Amniotic stem cell (primary cell): ENCODE results near the gene TCHHL1.
"Not testable (repeated sequence)": the region's sequence is repeated elsewhere in the genome, so short reads cannot be mapped to it uniquely, and the experiment has no call there.

ENCODE experiments used
- DNase-seq: peaks from one replicate; lab custom pipeline; 2025; lab: John Stamatoyannopoulos, UW

Gene TCHHL1

DNA sequence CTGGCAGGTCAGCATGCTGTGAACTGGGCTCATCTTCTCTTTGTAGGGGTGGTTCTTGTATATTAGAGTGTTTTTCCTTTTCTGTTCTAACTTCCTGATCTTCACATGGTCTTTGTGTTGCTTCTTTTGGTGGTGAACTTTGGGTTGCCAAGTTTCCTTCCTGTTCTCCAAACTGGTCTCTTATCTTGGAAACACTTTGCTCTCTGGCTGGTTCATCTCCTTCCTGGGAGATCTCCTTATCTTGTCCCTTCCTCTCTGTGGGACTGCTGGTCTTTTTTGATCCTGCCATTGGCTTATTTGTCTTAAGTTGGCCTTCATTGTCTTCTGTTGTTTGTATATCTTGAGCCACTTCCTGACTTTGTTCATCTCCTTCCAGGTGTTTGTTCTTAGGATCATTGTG lies 2.1 kb downstream of the TCHHL1 start:
- no peak for DNase-seq

DNA sequence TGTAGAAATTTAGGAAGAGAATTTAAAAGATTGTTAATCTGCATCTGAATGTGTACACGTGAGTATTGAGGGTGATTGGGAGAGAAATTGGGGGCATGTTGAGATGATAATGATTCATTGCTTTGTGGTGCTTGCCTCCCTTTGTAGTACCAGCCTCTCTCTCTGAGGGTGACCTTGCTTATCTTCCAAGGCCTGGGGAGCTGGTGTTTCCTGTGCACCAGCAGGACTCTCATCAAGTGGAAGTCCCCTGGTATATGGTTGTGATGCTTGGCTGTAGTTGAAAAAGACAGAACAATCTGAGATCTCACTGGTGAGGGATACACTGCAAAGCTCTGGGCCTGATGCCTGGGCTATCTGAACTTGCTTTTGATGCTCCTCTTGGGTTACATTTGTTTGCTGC lies 4.0 kb downstream of the TCHHL1 start:
- DNase-seq: no peak

DNA sequence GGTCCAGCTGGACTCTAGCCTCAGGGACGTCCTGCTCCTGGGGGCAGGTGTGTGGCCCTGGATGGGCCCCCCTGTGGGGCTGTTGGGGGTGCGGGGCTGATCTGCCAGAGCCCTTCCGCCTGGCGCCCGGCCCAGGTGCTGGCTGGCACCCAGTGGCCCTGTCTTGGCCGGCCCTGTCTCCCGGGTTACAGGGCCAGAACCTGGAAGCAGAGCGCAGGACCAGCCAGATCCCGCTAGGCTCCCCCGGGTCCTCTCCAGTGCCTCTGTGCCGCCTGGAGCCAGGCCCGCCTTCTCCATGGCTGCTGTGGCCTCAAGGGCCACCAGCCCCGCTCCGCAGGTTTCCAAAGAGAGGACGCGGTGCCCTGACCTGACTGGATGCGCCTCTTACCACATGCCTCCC lies 7.8 kb downstream of the TCHHL1 start:
- not testable (repeated sequence) for DNase-seq

DNA sequence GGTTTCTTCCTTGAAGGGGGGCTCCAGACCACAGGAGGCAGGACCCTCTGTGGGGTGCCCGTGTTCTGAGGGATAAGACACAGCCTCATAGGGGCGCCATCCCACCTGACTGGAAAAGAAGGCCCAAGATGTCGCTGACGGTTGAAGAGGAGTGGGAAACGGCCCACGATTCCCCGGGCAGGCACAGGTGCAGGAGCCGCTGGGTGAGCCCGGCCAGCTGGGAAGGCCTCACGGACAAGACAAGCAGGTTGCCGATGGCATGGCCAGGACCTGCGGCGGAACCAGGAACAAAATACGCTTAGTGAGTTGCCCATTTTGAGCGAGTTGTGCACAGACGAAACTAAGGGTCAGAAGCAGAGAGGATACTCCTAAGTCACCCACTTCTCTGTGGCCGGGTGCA lies 8.4 kb downstream of the TCHHL1 start:
- DNase-seq: not testable (repeated sequence)

DNA sequence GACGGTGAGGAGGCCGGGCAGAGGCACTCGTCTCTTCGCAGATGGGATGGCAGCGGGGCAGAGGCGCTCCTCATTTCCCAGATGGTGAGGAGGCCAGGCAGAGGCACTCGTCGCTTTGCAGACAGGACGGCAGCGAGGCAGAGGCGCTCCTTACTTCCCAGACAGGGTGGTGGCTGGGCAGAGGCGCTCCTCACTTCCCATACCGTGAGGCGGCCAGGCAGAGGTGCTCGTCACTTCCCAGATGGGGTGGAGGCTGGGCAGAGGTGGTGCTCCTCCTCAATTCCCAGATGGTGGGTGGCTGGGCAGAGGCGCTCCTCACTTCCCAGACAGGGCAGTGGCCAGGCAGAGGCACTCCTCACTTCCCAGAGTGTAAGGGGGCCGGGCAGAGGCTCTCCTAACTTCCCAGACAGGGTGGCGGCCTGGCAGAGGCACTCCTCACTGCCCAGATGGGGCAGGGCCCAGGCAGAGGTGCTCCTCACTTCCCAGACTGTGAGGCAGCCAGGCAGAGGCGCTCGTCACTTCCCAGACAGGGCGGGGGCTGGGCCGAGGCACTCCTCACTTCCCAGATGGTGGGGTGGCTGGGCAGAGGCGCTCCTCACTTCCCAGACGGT lies 9.9 kb downstream of the TCHHL1 start:
- DNase-seq: no peak

DNA sequence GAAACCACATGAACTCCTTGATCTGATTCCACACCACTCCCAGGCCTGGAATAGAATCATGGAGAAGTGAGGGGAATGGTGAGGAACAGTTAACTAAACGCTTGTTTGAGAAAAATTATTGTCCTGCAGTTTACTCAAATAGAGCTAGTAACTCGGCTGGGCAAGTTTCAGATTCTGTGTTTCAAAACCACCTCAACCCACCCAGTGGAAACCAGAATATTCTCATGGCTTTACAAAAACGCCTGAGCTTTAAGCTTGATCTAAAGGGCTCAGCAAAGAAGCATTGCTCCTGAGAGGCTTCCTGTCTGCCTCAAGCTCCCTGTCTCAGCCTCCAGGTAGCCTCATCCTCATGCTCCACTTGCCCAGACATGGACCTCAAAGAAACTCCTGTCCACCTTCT lies 16.6 kb downstream of the TCHHL1 start:
- no peak for DNase-seq

DNA sequence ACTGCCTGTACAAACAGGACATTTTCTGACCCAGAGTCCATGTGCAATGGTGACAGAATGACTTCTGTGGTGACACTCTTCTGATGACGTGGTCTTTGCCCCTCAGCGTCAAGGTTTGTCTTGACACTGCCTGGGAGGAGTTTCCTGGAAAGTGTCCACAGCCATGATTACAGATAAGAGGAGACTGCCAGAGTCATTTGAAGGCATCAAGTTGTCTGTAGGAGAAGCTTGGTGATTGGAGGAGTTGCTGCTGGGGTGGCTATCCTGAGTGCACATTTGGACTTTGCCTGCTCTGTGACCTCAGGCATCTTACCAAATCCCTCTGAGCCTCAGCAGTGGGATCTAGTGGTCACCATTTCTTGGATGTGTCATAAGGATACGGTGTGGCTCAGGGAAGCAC lies 17.7 kb downstream of the TCHHL1 start:
- no peak for DNase-seq

DNA sequence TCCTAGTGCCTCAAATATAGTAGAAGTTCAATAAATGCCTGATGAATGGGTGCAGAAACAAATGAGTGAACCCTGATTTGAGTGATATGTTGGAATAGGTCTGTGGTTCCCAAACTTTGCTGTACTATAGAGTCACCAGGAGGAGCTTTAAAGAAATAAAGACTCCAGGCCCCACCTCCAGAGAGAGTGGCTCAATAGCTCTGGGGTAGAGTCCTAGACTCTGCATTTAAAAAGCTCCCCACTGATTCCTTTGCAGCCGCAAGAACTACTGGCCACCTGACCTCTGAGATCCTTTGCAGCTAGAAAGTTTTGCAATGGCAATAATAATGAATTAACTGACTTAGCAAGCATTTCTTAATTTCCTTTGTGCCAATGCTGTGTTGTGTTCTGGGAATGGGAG lies 20.9 kb downstream of the TCHHL1 start:
- DNase-seq: no peak

DNA sequence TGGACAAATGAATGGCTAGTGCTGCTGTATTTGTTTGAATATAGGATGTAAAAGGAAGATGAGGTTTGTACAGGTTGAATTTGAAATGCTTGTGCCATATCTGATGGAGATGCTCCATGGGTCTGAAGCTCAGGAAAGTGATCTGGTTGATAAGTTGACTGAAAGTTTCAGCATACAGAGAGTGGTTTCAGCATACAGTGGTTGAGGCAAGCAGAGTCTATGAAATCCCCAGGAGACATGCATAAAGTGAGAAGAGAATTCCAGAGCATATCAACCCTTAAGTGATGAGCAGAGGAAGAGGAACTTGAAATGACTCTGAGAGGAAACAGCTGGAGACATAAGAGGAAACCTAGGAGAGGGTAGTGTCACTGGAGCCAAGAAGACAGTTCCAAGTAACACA lies 21.7 kb downstream of the TCHHL1 start:
- no peak for DNase-seq

DNA sequence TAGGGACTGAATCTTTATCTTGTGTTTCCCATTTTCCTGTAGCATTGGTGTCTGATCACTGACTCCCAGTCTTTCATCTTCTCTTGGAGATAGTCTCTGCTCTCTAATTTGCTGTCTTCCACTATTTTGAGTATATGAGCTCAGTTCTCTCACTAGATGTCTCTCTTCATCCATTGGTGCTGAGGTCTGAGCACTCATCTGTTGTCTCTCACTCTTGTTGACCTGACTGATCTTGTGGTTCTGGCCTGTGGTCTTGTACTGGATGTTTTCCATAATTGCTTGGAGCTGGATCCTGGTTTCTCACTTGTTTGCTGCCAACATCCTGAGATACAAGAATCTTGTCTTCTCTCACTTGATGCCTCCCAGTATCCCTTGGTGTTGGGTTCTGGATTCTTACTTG lies 26.9 kb downstream of the TCHHL1 start:
- no peak for DNase-seq

DNA sequence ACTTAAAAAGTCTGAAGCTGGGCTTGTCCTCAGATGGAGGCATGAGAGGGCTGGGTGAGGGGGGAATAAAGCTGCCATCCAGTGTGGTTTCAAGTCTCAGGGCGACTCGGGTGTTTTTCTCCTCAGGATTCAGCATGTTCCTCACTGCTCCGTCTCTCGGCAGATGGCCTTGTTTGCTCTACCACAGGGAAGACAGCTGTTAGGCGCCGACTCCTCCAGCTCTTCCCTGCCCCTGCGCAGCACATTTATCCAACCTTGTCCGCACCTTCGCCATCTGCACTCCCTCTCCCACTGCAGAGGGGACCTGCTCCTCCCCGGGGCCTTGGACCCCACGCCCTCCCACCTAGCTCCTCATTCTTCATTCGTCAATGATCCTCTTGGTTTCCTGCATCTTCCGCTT lies 35.5 kb downstream of the TCHHL1 start:
- DNase-seq: no peak

DNA sequence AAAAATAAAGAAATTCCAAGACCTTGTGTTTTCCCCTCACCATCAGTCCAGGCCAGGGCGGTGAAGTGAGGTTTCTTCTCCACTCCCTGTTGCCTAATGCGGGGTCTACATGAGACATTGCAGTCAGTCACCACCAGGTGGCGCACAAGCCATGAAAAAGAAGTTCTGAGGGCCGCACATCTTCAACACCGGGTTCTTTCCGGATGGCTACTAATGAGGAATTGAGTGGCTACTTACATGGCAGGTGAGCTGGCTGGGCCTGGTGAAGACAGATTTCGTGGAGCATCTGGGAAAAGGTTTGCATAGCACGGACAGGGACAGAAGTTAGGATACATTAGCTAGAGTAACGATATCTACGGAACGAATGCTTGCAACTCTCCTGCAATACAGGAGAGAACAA lies 36.3 kb downstream of the TCHHL1 start:
- peak; percentile 49 for DNase-seq

DNA sequence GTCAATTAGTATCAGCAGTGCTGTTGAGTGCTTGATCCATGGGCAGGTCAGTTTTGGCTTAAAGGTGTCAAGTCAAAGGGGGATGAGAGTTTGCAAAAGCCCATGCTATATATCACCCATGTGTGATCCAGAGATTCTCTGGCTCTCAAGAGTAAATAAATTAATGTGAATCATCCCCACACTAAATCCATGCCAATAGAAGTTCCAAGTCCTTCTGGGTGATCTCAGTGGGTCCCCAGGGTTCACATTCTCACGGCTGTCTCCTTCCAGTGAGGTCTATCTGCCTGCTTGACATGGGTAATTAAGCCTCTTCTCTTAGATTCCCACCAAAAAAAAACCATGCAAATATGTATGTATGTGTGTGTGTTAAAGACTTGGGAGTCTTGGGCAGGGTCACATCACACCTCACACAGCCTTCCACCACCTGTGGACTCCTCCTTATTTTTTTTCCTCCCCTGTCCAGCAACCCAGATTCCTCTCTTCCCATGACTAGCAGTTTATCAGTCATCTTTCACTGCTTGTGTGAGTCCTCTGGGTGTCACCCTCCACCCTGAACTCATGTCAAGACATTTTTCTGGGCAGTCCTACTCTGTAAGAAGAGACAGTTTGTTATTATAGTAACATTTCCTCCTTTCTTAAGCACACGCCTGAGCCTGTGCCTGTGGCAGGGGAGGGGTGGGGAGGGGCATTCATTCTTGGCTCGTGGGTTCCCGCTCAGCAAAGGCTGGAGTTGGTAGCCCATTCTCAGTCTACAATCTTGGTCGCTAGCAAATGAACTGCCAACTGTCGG lies 37.8 kb downstream of the TCHHL1 start:
- no peak for DNase-seq

DNA sequence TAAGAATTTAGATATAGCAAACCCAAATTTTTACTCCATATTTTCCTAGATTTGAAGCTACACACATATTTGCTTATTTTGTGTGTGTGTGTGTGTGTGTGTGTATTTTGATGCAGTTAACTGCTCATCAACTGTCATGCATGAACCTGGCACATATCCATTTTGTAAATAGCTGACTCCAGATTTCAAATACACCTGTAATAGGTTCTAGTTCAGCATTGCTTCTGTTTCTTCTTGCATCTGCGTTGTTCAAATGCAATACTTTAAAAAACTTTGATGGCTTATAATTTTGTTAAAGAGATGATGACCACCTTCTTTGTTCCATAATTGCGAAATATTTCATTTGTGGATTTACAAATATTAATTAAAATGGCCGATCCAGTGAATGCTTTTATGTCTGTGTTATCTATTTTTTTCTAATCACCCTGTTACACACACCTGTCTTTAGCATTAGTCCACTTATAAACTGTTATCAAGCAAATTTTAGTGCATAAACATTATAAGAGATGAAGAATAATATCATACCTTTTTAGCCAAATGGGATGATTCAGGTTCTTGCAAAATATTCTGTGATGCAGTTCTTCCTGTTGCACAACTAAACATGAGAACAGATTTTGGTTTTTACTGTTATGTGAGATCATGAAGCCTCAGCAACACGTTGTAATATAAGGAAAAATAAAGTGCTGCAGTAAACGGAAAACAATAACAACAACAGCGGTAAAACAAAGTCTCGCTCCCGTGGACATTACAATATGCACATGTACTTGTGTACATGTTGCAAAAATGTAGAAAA lies 39.4 kb downstream of the TCHHL1 start:
- DNase-seq: no peak

DNA sequence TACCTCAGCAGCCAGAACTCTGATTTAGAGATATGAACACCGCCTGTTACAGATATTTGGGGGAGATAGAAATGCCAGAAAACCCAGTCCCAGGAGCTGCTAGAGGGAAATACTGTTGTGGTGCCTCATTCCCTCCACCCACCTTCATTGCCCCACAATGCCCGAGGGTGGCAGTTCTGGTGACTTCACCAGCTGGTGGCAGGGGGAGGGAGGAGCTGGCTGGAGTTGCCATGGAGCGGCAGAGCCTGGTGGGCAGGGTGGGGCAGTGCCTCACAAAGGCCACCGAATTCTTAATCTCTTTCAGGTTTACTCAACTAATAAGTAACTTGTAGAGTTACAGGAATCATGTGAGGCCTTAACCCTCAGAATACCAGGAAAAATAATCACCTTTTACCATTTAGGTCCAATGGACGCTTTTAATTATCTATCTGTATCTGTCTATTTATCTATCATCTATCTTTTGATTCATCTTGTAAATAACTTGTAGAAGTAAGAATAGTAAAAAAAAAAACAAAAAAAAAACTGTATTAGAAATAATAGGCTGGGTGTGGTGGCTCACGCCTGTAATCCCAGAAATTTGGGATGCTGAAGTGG lies 40.4 kb downstream of the TCHHL1 start:
- DNase-seq: peak; percentile 68

DNA sequence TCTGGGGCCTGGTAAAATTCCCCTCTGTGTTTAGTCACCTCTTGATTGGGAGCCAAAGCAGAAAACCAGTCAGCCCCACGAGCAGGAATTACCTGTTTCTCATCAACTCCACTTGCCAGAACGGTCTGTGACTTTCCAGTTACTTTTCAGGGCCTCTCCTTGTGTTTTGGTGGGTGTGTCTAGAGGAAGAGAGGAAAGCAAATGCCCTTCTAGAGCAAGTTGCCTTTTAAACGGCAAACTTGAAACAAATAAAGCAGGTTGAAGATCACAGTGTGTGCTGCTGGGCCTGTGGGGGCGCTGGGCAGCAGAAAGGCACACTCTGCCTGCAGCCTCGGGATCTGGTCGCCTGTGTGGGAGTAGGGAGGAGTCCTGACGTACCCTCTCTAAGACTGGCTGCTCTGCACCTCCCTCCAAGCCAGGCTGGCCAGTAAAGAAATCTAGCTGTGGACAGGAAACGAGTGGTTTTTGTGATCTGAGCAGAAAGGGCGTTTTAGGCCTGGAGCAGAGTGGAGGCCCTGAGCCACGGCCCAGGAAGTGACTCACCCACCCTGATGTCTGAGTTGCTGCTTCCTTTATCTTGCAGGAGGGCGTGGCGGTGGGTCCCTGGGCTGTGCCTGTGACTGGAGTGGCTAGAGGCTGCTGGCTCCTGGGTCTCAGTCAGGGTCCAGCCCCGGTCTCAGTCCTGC lies 41.0 kb downstream of the TCHHL1 start:
- peak; percentile 97 for DNase-seq

DNA sequence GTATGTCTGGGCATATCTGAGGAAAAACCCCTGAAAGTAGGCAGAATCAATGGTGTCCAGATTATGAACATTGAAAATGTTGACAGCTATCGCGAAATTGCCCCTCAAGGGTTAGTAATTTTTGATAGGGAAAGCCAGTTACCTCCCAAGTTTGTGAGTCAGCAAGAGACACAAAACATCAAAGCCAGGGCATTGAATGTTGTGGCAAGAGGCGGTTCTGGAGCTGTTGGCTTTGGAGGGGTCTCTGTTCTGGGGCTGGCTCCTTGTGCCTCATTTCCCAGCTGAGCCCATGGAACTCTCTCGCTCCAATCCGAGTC lies 41.5 kb downstream of the TCHHL1 start:
- DNase-seq: no peak

DNA sequence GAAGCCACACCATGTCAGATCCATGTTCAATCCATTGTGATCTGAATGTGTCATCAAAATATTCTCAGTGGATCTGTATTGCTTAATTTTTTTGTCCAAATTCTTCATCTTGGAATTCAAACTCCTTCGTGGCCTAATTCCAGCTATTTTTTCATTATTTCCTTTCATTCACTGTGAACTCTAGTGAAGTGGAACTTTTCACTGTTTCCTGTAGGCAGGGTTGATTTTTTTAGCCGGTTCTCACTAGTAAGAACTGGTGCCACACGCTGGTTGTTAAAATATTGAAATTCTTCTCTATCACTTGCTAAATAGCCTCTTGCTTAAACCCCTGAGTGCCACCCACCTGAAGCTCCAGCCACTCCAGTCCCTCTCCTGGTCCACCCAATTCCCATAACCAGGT lies 44.5 kb downstream of the TCHHL1 start:
- no peak for DNase-seq

DNA sequence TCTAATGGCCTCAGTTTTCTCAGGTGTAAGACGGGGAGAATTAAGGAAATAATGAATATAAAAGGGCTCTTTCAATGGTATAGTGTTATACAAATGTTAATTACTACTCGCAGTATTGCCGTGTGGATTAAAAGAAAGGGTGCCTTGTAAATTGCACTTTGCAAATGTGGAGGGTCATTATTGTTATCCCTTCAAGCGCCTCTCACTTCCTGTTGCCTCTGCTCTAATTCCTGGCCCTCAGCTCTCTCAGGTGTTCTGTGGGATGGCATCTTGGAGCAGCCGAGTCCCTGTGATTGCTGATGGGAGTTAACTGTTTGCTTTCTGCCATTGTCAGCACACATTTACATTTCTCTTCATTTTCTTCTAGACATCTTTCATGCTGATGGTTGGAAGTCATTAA lies 45.0 kb downstream of the TCHHL1 start:
- DNase-seq: no peak

DNA sequence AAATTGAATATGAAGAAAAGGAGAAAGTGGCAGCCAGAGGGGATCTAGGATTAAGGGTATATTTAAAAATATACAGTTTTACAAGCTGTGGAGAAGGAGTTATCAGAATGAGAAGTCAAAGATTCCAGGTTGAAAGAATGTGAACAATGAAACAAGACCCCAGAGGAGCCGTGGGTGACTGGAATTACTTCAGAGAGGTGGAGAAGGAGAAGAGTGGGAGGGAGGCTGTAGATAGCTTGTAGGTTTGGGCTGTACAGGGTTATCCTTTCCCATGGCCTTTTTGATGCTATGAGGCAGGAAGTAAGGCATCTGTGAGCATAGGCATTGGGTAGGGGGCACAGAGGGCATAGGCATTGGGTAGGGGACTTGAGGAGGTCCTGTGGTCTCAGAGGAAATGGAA lies 46.8 kb downstream of the TCHHL1 start:
- no peak for DNase-seq

DNA sequence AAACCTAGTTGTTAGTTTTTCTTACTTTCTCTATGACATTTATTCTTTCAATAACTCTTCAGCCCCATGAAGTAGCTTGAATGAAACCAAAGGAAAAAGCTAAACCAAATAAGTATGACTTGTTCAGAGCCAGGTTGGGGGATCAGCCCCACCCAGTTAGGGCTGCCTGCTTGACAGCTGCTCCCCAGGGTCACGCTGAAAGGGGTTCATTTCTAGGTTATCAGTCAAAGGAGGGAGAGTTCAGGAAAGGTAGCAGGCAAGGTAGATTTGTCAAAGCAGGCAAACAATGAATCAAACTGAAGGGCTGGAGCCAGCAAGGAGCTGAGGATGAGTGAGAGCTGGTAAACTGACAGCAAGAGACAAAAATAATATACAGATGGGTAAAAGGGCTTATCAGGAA lies 49.0 kb downstream of the TCHHL1 start:
- no peak for DNase-seq

DNA sequence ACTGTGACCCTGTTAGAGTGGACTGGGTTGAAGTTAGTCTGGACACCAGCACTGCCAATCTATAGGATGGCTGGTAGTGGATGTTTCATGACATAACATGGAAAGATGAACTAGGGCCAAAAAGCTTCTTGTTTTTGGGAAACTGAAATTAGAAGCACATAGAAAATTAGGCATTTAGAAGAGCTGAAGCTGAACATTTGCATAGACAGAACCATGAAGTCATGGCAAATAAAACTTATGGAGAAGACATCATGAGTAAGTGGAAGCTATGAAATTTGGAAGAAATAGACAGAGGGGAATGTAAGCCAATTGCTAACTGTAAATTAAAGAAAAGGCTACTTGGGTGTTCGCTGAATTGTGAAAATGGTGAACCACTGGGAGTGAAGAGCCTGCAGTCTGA lies 49.4 kb downstream of the TCHHL1 start:
- no peak for DNase-seq
